Caco-2 (cell line): Measurements from ENCODE around the gene TXNDC16. TPM values are rescaled to one million over a fixed set of nuclear protein-coding genes. Genes with fewer than 3 reads are reported as not detected.

ENCODE experiments used
- BruUV-seq: library from RNA; stranded (reverse); fragments of 400-500 nt; replicated peaks from 2 replicates; lab custom pipeline; 2021; lab: Mats Ljungman, UMichigan
- CTCF ChIA-PET: fragments of 300-600 bp; sonication (Branson Sonifier 250); formaldehyde crosslinking; loops from one replicate; lab custom pipeline; 2022; ENCODE audit warnings: antibody characterized with exemption; lab: Charles Lee
- POLR2A ChIA-PET: fragments of 300-600 bp; sonication (Branson Sonifier 250); formaldehyde crosslinking; loops from one replicate; lab custom pipeline; 2022; ENCODE audit warnings: antibody characterized with exemption; lab: Charles Lee
- DNase-seq, 2 experiments: peaks; one replicate each; pipeline versions ENCODE4 v3.0.0 to v3.0.0-alpha.2; 2020 to 2022
- H3K27me3 ChIP-seq: replicated peaks from 2 replicates; pipeline ENCODE4 v1.6.0; 2011; ENCODE audit warnings: low read length; ENCODE audit not compliant: control insufficient read depth, insufficient read depth
- H3K36me3 ChIP-seq: 2 replicates; pipeline ENCODE4 v1.5.1; 2011; ENCODE audit warnings: low read length; ENCODE audit not compliant: control insufficient read depth, insufficient read depth
- H3K4me1 ChIP-seq: fragments of 250-450 bp; sonication (Bioruptor Pico); 2 replicates; pipeline ENCODE4 v1.5.1; 2020; ENCODE audit warnings: mild to moderate bottlenecking
- H3K4me3 ChIP-seq: 2 replicates; pipeline ENCODE4 v1.5.1; 2011; ENCODE audit warnings: low read depth, mild to moderate bottlenecking, control low read depth, low read length
- H3K9me3 ChIP-seq: fragments of 250-450 bp; sonication (Bioruptor Pico); 2 replicates; pipeline ENCODE4 v1.5.1; 2020; ENCODE audit warnings: mild to moderate bottlenecking, moderate library complexity
- H3K27ac Mint-ChIP-seq: one replicate; pipeline ENCODE4 v1.8.0; 2022; ENCODE audit warnings: mixed read lengths; ENCODE audit not compliant: unreplicated experiment
- H3K27me3 Mint-ChIP-seq: one replicate; pipeline ENCODE4 v1.8.0; 2022; ENCODE audit warnings: mixed read lengths; ENCODE audit not compliant: insufficient read depth, unreplicated experiment
- H3K36me3 Mint-ChIP-seq: one replicate; pipeline ENCODE4 v1.8.0; 2022; ENCODE audit warnings: mild to moderate bottlenecking, mixed read lengths; ENCODE audit not compliant: insufficient read depth, unreplicated experiment
- H3K4me1 Mint-ChIP-seq: one replicate; pipeline ENCODE4 v1.8.0; 2022; ENCODE audit warnings: low read depth, mixed read lengths; ENCODE audit not compliant: unreplicated experiment
- H3K4me3 Mint-ChIP-seq: one replicate; pipeline ENCODE4 v1.8.0; 2022; ENCODE audit warnings: mild to moderate bottlenecking, moderate library complexity, mixed read lengths; ENCODE audit not compliant: unreplicated experiment
- H3K9me3 Mint-ChIP-seq: one replicate; pipeline ENCODE4 v1.8.0; 2022; ENCODE audit warnings: mixed read lengths; ENCODE audit not compliant: unreplicated experiment
- CTCF ChIP-seq, 2 experiments: fragments of 200-600 bp in 1 of 2; IDR thresholded peaks; 1 replicate in 1 of 2; 2 replicates in 1 of 2; pipeline versions ENCODE4 v1.5.1 to v1.8.0; 2011 to 2022; ENCODE audit warnings: antibody characterized with exemption in 1 of 2, control low read depth in 1 of 2, inconsistent platforms in 1 of 2, low read depth in 1 of 2, low read length in 1 of 2, mild to moderate bottlenecking in 1 of 2, moderate library complexity in 1 of 2; ENCODE audit not compliant: insufficient read depth in 1 of 2, severe bottlenecking in 1 of 2, unreplicated experiment in 1 of 2
- intact Hi-C: fragments of 100-400 bp; cut with micrococcal nuclease; formaldehyde crosslinking; loops from one replicate; pipeline ENCODE4 v1.10.0; 2022; ENCODE audit not compliant: unreplicated experiment
- total RNA-seq: library from RNA; stranded (reverse); gene quantifications from 2 replicates; pipeline ENCODE4 v1.2.3, GENCODE V29; 2022

TXNDC16 gene
- total RNA-seq, 1 experiment from 2014 or later: 6.6 TPM

- Histone ChIP-seq H3K4me3 (no peak overlapping the region), H3K27me3 (no peaks in the 10 kb centered on the region), H3K36me3 (no peaks in the 10 kb centered on the region), H3K4me1 (no peaks in the 10 kb centered on the region), H3K9me3 (no peaks in the 10 kb centered on the region)
- Mint-ChIP-seq H3K36me3 (no peaks in the 10 kb centered on the region), H3K4me3 (no peak overlapping the region), H3K4me1 (no peaks in the 10 kb centered on the region), H3K27ac (no peak overlapping the region), H3K9me3 (no peaks in the 10 kb centered on the region), H3K27me3 (peaks cover 3% of the 10 kb centered on the region)
- BruUV-seq: no TSS peak
- ChIA-PET POLR2A (no interaction called here), CTCF (no interaction called here)
- no peak for TF ChIP-seq CTCF (IDR thresholded peaks at IDR 0.05; ENCODE audit: insufficient read depth in 1 of 2, low read depth in 1 of 2, low read length in 1 of 2, severe bottlenecking in 1 of 2, unreplicated experiment in 1 of 2)
- DNase-seq: no peak
- intact Hi-C loops: no loop called here
Measured at GRCh38 chr14:52395728-52396127, 156.6 kb downstream of the TXNDC16 start.

GRCh38 chr14:52391881-52392615, 160.3 kb downstream of the TXNDC16 start:
- H3K36me3 Mint-ChIP-seq: no peaks in the 10 kb centered on the region
- no peak overlapping the region for H3K4me3 ChIP-seq
- no peak for DNase-seq
- ChIA-PET CTCF (no interaction called here), POLR2A (no interaction called here)
- H3K4me1 ChIP-seq: no peaks in the 10 kb centered on the region
- intact Hi-C loops: no loop called here
- H3K27ac Mint-ChIP-seq: no peak overlapping the region
- H3K9me3 ChIP-seq: no peaks in the 10 kb centered on the region
- peaks cover 4% of the 10 kb centered on the region for H3K27me3 Mint-ChIP-seq
- no peaks in the 10 kb centered on the region for H3K9me3 Mint-ChIP-seq
- TF ChIP-seq CTCF (IDR thresholded peaks at IDR 0.05; ENCODE audit: insufficient read depth in 1 of 2, low read depth in 1 of 2, low read length in 1 of 2, severe bottlenecking in 1 of 2, unreplicated experiment in 1 of 2): no peak
- BruUV-seq: no TSS peak
- H3K4me1 Mint-ChIP-seq: no peaks in the 10 kb centered on the region
- H3K27me3 ChIP-seq: no peaks in the 10 kb centered on the region
- no peak overlapping the region for H3K4me3 Mint-ChIP-seq
- H3K36me3 ChIP-seq: no peaks in the 10 kb centered on the region

Other genes starting within 250 kb of the TXNDC16 start
- 0.27 and 0.39 TPM in 2 replicates for gene PTGER2, start 238.2 kb downstream of the TXNDC16 start, total RNA-seq
- gene GPR137C, start 331 bp upstream of the TXNDC16 start, total RNA-seq: 1.9 and 2.9 TPM in 2 replicates
- gene ERO1A, start 143.1 kb upstream of the TXNDC16 start, total RNA-seq: 73.6 and 83.4 TPM in 2 replicates
- gene PSMC6, start 154.7 kb upstream of the TXNDC16 start, total RNA-seq: 129 and 130 TPM in 2 replicates
- 23.1 and 24.4 TPM in 2 replicates for gene STYX, start 177.7 kb upstream of the TXNDC16 start, total RNA-seq
- 35.9 and 41.6 TPM in 2 replicates for gene GNPNAT1, start 239.1 kb upstream of the TXNDC16 start, total RNA-seq